K562 (cell line): ENCODE results near the gene TSPAN18. TPM values are rescaled to one million over a fixed set of nuclear protein-coding genes. Genes with fewer than 3 reads are reported as not detected.

Experiments used
- ATAC-seq: fragments of 200-7000 bp; cut with Tn5 transposase; 3 replicates; pipeline ENCODE4 v1.9.1; 2020; ENCODE audit warnings: moderate library complexity
- BruUV-seq: library from RNA; stranded (reverse); fragments of 400-500 nt; replicated peaks from 2 replicates; lab custom pipeline; 2021; lab: Mats Ljungman, UMichigan
- CTCF ChIA-PET: fragments of 300-600 bp; formaldehyde crosslinking; extraction: SDS; loops from one replicate; lab custom pipeline; 2021; ENCODE audit warnings: low intra/inter-chr PET ratio; lab: Yijun Ruan, JAX
- POLR2A ChIA-PET: fragments of 300-600, 350-650 bp; sonication (Branson Sonifier 250); formaldehyde crosslinking; extraction: SDS; loops from one replicate; lab custom pipeline; 2021; ENCODE audit warnings: antibody characterized with exemption, inconsistent platforms; lab: Yijun Ruan, JAX
- DNase-seq, 4 experiments: peaks; one replicate each; pipeline versions ENCODE4 v3.0.0 to v3.0.0-alpha.2; 2011 to 2018; ENCODE audit warnings: low spot score in 3 of 4, mixed read lengths in 3 of 4; ENCODE audit errors: extremely low read depth in 1 of 4
- FAIRE-seq: peaks from 2 replicates; lab custom pipeline; 2011; peaks lifted over from hg19 to GRCh38; lab: Jason Lieb, UNC
- H2AFZ ChIP-seq: 2 replicates; pipeline ENCODE4 v1.6.0; 2011; ENCODE audit warnings: low read depth, low read length, control low read depth, inconsistent platforms
- H3K27ac ChIP-seq: fragments of 200-600 bp; 3 replicates; pipeline ENCODE4 v1.8.0; 2011; ENCODE audit warnings: low read depth, mild to moderate bottlenecking, control low read depth, inconsistent platforms, low read length, moderate library complexity, mixed read lengths; ENCODE audit errors: extremely low read depth
- H3K27me3 ChIP-seq, 2 experiments: fragments of 300-600 bp in 1 of 2; 2 replicates in 1 of 2; 3 replicates in 1 of 2; pipeline versions ENCODE4 v1.6.0 to v1.8.0; 2011; ENCODE audit warnings: inconsistent platforms in 2 of 2, low read length in 2 of 2, mild to moderate bottlenecking in 1 of 2, mixed read lengths in 1 of 2, moderate library complexity in 1 of 2; ENCODE audit not compliant: control insufficient read depth in 2 of 2, insufficient read depth in 2 of 2
- H3K36me3 ChIP-seq: fragments of 300-600 bp; 3 replicates; pipeline ENCODE4 v1.8.0; 2011; ENCODE audit warnings: mild to moderate bottlenecking, low read length, inconsistent platforms; ENCODE audit not compliant: control insufficient read depth, insufficient read depth
- H3K4me1 ChIP-seq, 2 experiments: fragments of 200-600 bp in 1 of 2; replicated peaks in 1 of 2; 2 replicates in 1 of 2; 3 replicates in 1 of 2; pipeline versions ENCODE4 v1.5.1 to v1.8.0; 2011; ENCODE audit warnings: inconsistent platforms in 2 of 2, low read length in 2 of 2, mild to moderate bottlenecking in 1 of 2, mixed read lengths in 1 of 2, moderate library complexity in 1 of 2; ENCODE audit not compliant: control insufficient read depth in 2 of 2, insufficient read depth in 2 of 2
- H3K4me2 ChIP-seq: 2 replicates; pipeline ENCODE4 v1.6.1; 2011; ENCODE audit warnings: low read length, control low read depth, inconsistent platforms, mixed read lengths; ENCODE audit not compliant: insufficient read depth
- H3K4me3 ChIP-seq: fragments of 200-600 bp; sonication (generic), shearing (Covaris generic); 2 replicates; pipeline ENCODE4 v1.5.1; 2016; ENCODE audit warnings: control low read depth, inconsistent platforms
- H3K79me2 ChIP-seq: fragments of 200-600 bp; 3 replicates; pipeline ENCODE4 v1.8.0; 2011; ENCODE audit warnings: low read length, inconsistent platforms; ENCODE audit not compliant: control insufficient read depth, insufficient read depth
- H3K9ac ChIP-seq, 2 experiments: 2 replicates each; pipeline versions ENCODE4 v1.6.0 to v1.6.1; 2011; ENCODE audit warnings: low read depth in 2 of 2, low read length in 2 of 2, control low read depth in 1 of 2, inconsistent platforms in 1 of 2, mild to moderate bottlenecking in 1 of 2, mixed read lengths in 1 of 2; ENCODE audit not compliant: insufficient read depth in 1 of 2
- H3K9me1 ChIP-seq: one replicate; pipeline ENCODE4 v1.6.0; 2011; ENCODE audit warnings: inconsistent platforms, mild to moderate bottlenecking, low read length, moderate library complexity; ENCODE audit not compliant: control insufficient read depth, insufficient read depth
- H3K9me3 ChIP-seq: replicated peaks from 2 replicates; pipeline ENCODE4 v1.5.1; 2011; ENCODE audit warnings: low read depth, low read length, inconsistent platforms; ENCODE audit not compliant: control insufficient read depth, insufficient read depth
- H4K20me1 ChIP-seq: replicated peaks from 2 replicates; pipeline ENCODE4 v1.6.1; 2011; ENCODE audit warnings: low read length, inconsistent platforms, mixed read lengths; ENCODE audit not compliant: control insufficient read depth, insufficient read depth
- CTCF ChIP-seq, 3 experiments: IDR thresholded peaks in 2 of 3; conservative IDR thresholded peaks in 1 of 3; 2 replicates each; pipeline ENCODE4 v1.5.1; 2011 to 2012; ENCODE audit warnings: low read length in 3 of 3, mild to moderate bottlenecking in 3 of 3, control low read depth in 2 of 3, improper control_type of control experiment in 1 of 3, inconsistent platforms in 1 of 3, low read depth in 1 of 3, mixed read lengths in 1 of 3, moderate library complexity in 1 of 3; ENCODE audit not compliant: insufficient read depth in 2 of 3
- GATA2 ChIP-seq: sonication (generic); formaldehyde crosslinking; IDR thresholded peaks from 2 replicates; pipeline ENCODE4 v1.4.0; 2020; ENCODE audit warnings: mild to moderate bottlenecking, missing genetic modification reagents
- HDAC2 ChIP-seq: fragments of 450-650 bp; IDR thresholded peaks from 2 replicates; pipeline ENCODE4 v1.6.1; 2016; ENCODE audit warnings: mild to moderate bottlenecking
- KDM2B ChIP-seq: fragments of 250-450 bp; sonication (Bioruptor Pico); IDR thresholded peaks from 2 replicates; pipeline ENCODE4 v1.8.0; 2021; ENCODE audit warnings: mild to moderate bottlenecking, moderate library complexity
- MAFF ChIP-seq: IDR thresholded peaks from 2 replicates; pipeline ENCODE4 v1.6.1; 2012; ENCODE audit warnings: low read length, improper control_type of control experiment
- NONO ChIP-seq, 2 experiments: fragments of 200-400 bp in 1 of 2; fragments of 450-650 bp in 1 of 2; formaldehyde crosslinking in 1 of 2; IDR thresholded peaks; 2 replicates each; pipeline ENCODE4 v1.6.1; 2017; ENCODE audit warnings: low read depth in 2 of 2, mild to moderate bottlenecking in 2 of 2, moderate library complexity in 2 of 2, low read length in 1 of 2
- RAD21 ChIP-seq, 2 experiments: fragments of 250-450 bp in 1 of 2; fragments of 450-650 bp in 1 of 2; sonication (Bioruptor Pico) in 1 of 2; formaldehyde crosslinking in 1 of 2; IDR thresholded peaks in 1 of 2; conservative IDR thresholded peaks in 1 of 2; 2 replicates each; pipeline versions ENCODE4 v1.4.0 to v1.8.0; 2020 to 2022; ENCODE audit warnings: mild to moderate bottlenecking in 2 of 2, moderate library complexity in 1 of 2
- STAG1 ChIP-seq: sonication (generic); formaldehyde crosslinking; IDR thresholded peaks from 2 replicates; pipeline ENCODE4 v1.5.0; 2020; ENCODE audit warnings: missing genetic modification reagents, borderline replicate concordance
- SUPT5H ChIP-seq: fragments of 450-650 bp; IDR thresholded peaks from 2 replicates; pipeline ENCODE4 v1.6.1; 2016
- WGBS: fragments of 100-300 bp; shearing (Covaris generic); methylation state at CpG from one replicate; pipeline ENCODE4 v1.1.6; 2016; ENCODE audit warnings: low coverage, mixed read lengths; ENCODE audit not compliant: insufficient coverage; ENCODE audit errors: missing lambda C conversion rate; 5-methylcytosine and 5-hydroxymethylcytosine counted together
- in situ Hi-C: fragments of 300-500 bp; cut with MboI; formaldehyde crosslinking; loops from 4 replicates; pipeline ENCODE4 v1.15.0; 2018; ENCODE audit warnings: inconsistent platforms, mixed read lengths
- intact Hi-C: fragments of 100-400 bp; cut with micrococcal nuclease; formaldehyde crosslinking; loops from 2 replicates; pipeline ENCODE4 v1.14.2; 2022
- polyA plus RNA-seq, 8 experiments: library from polyadenylated mRNA; depleted of rRNA in 4 of 8; stranded (reverse) in 5 of 8; unstranded in 3 of 8; fragments of >200 nt; fragmentation: Nextera tagmentation in 2 of 8; fragmentation: Illumina TruSeq in 1 of 8; extraction: Ambion mirVana in 2 of 8; extraction: Trizol in 1 of 8; gene quantifications; 2 replicates each; pipeline versions ENCODE4 v1.2.1 to v1.2.3, GENCODE V29; 2011 to 2014; ENCODE audit warnings: inconsistent platforms in 1 of 8, missing spikeins in 1 of 8
- total RNA-seq, 7 experiments: library from RNA; depleted of rRNA in 6 of 7; stranded (reverse); fragments of >200 nt in 6 of 7; fragmentation: Illumina TruSeq in 2 of 7; extraction: Trizol in 2 of 7; gene quantifications; 2 replicates each; pipeline versions ENCODE4 v1.2.1 to v1.2.3, GENCODE V29; 2011 to 2021; ENCODE audit warnings: low replicate concordance in 1 of 7

Gene TSPAN18
- total and polyA plus RNA-seq, 9 of the 15 experiments (the other 6 are each of a cell fraction or from before 2014, with no cell fraction given) = 0.17 to 0.35 (median 0.22) TPM; not detected in 4

GRCh38 chr11:44911029-44911814, 184.5 kb downstream of the TSPAN18 start:
- POLR2A ChIA-PET = interaction anchor here (0.6 to 0.7 kb wide), 2 partner anchors 289 to 298 kb away, joined by 3 to 4 read pairs; no protein-coding TSS in a partner anchor
- DNase-seq (peak; percentile 72 to 86 (median 76)), FAIRE-seq (peak; percentile 93), ATAC-seq (peak; percentile 95)
- H3K4me3 ChIP-seq = no peak overlapping the region
- H3K4me2 ChIP-seq = no peak overlapping the region; the same call in 1 of the 2 replicates
- in situ Hi-C loops (loop anchor here (5.0 kb wide), 2 partner anchors 289 to 354 kb away; no protein-coding TSS in a partner anchor), intact Hi-C loops (loop anchor here (1.0 to 5.0 kb wide), 2 partner anchors 290 to 354 kb away; no protein-coding TSS in a partner anchor)
- H3K9me3 ChIP-seq = no peaks in the 10 kb centered on the region
- no peaks in the 10 kb centered on the region for H3K79me2 ChIP-seq
- CTCF ChIA-PET = interaction anchor here (0.7 to 3.1 kb wide), 7 partner anchors 166 to 355 kb away, joined by 3 to 42 read pairs (median 3); no protein-coding TSS in a partner anchor
- H4K20me1 ChIP-seq = 0 out of 2 replicates have a peak, but pooled peaks cover 3% of the 10 kb centered on the region
- peaks cover 8 to 51% of the 10 kb centered on the region in 2 experiments; a peak in 4 of 5 replicates for H3K27me3 ChIP-seq
- peaks cover 4 to 17% of the 10 kb centered on the region in 2 experiments; a peak in 4 of 5 replicates for H3K4me1 ChIP-seq
- peaks cover 6% of the 10 kb centered on the region for H3K9me1 ChIP-seq
- H3K36me3 ChIP-seq = no peaks in the 10 kb centered on the region
- no TSS peak for BruUV-seq
- 3% methylated on average over 19 of the region's 24 CpGs for WGBS
- peak overlapping the region; percentile 64; the same call in 1 of the 2 replicates for H2AFZ ChIP-seq
- H3K27ac ChIP-seq = no peak overlapping the region
- 0 out of 4 replicates have a peak overlapping the region, but pooled peaks of 1 of the 2 experiments have one; percentile 19 for H3K9ac ChIP-seq
- no peak for TF ChIP-seq GATA2 (CRISPR knock-in tag)
- TF ChIP-seq NONO (IDR thresholded peaks at IDR 0.05; ENCODE audit: low read depth in 2 of 2, low read length in 1 of 2) = no peak
- peak; percentile 70 to 85 (median 79) for TF ChIP-seq CTCF (IDR thresholded peaks at IDR 0.05 in 2 of 3, conservative IDR thresholded peaks at IDR 0.05 in 1 of 3; ENCODE audit: insufficient read depth in 2 of 3, low read depth in 1 of 3, low read length in 3 of 3)
- no peak for TF ChIP-seq KDM2B (CRISPR knock-in tag)
- TF ChIP-seq MAFF = no peak
- peak; percentile 18; the same call in 1 of the 2 replicates for TF ChIP-seq STAG1 (CRISPR knock-in tag)
- TF ChIP-seq SUPT5H = no peak
- TF ChIP-seq HDAC2 = no peak
- peak; percentile 80 to 81 for TF ChIP-seq RAD21 (CRISPR knock-in tag; conservative IDR thresholded peaks at IDR 0.05 in 1 of 2, IDR thresholded peaks at IDR 0.05 in 1 of 2)
